GM12873 (cell line): ENCODE results near the gene ADAMTS14.

Source experiments
- CTCF ChIP-seq: IDR thresholded peaks from 2 replicates; pipeline ENCODE4 v1.5.1; 2012; ENCODE audit warnings: low read depth, mild to moderate bottlenecking, moderate library complexity, low read length, control low read depth; ENCODE audit not compliant: insufficient read depth; ENCODE audit errors: missing control alignments

ADAMTS14 gene

GRCh38 chr10:70699063-70699658 is 26.9 kb downstream of the ADAMTS14 start:
- no peak for TF ChIP-seq CTCF

DNA sequence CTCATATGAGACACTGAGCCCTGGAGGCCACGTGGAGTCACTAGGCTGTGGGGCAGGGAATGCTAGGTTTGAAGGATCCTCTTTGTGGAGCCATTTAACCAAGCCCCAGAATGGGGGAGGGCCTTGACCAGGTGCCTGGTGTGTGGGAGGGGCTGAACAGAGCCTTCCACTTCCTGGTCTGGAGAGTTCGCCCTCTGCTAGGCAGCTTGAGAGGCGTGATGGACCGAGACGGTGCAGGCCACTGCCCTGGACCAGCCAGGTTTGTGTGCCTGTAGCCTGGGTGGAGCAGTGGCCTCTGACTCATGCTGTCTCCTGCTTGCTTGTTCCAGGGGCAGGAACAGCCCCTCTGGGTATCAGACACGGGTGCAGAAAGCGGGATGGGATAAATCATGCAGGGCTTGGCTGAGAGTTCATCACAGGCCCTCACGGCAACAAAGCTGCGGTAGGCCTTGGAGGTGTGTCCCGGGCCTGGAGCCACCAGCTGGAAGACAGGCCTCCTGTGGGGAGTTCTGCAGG is 27.4 kb downstream of the ADAMTS14 start:
- no peak for TF ChIP-seq CTCF

DNA sequence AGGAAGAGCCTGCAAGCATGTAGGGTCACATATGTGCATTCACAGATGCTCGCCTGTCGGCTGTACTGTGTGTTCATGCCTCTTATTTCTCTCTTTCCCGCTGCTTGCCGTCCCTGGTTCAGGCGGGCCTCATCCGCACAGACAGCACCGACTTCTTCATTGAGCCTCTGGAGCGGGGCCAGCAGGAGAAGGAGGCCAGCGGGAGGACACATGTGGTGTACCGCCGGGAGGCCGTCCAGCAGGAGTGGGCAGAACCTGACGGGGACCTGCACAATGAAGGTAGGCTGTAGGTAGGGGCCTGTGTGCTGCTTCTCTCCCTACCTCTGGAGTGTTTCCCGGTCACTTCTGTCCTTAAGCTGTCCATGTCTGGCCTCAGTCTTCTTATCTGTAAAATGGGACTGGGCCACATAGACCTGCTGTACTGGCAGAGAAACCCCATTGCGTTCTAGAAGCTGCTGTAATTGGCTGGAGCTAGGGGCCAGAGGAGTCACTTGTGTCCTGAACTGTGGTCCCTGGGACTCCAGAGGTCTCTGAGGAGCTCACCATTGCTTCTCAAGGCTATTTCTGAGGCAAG is 30.0 kb downstream of the ADAMTS14 start:
- no peak for TF ChIP-seq CTCF

DNA sequence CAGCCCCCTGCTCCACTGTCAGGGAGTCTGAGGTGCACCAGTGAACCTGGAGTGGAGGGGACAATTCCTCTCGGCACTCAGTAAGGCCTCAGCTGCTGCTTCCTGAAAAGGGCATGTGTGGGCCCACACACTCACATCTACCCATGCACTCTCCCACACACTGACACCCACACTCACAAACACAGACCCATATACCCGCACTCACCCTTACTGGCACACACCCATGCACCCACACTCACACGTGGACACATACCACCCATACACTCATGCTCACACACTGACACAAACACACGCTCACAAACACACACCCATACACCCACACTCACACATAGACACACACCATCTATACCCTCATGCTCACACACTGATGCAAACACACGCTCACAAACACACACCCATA is 31.9 kb downstream of the ADAMTS14 start:
- TF ChIP-seq CTCF = no peak

DNA sequence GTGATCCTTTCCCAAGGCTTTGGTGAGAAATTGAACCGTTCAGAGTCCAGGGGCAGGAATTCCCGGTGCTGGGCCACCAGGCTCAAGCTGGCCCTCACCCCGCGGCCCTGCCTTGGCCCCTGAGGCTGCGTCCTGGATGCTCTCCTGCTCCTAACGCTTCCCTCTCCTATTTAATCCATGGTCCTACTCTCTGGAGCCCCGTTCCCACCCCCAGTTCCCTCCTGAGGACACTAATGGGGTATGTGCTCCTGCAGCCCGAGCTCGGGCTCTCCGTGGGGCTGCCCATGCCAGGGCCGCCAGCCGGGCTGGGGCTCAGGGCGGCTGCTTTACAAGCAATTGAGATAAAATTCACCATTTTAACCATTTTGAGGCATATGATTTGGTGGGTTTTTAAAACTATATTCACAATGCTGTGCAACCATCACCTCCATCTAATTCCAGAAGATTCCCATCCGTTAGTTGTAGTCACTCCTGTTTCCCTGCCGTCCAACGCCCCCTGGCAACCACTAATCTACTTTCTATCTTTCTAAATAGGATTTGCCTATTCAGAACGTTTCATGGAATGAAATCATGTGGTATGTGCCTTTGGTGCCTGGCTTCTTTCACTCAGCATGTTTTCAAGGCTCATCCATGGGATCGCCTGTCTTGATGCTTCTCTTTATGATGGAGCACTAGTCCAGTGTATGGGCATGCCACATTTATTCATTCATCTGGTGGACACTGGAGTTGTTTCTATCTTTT is 33.0 kb downstream of the ADAMTS14 start:
- TF ChIP-seq CTCF = no peak

DNA sequence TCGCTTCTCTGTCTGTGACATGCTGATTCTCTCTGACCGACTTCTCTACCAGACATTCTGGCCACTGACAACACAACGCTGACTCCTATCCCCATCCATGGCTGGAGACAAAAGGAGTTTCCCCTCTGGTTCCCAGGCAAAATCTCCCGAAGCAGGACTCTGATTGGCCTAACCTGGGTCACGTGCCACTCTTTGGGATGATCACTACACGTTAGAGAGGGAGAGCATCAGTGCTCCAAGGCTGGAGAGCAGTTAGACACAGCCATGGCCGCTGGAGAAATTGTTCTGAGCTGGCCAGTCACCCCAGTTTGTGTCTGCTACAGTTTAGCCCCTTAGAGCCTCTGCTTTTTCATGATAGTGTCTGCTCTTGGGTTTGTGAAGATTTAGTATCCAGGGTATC is 38.9 kb downstream of the ADAMTS14 start:
- no peak for TF ChIP-seq CTCF

GRCh38 chr10:70711911-70712310 is 39.6 kb downstream of the ADAMTS14 start:
- TF ChIP-seq CTCF = no peak
